Kidney (tissue), 14 donors: Measurements from ENCODE around the gene PRCC. TPM values are rescaled to one million over a fixed set of nuclear protein-coding genes. Genes with fewer than 3 reads are reported as not detected.

ENCODE experiments used
- DNase-seq, 5 donors: peaks; one replicate each; pipeline ENCODE4 v3.0.0-alpha.2; 2013 to 2020
- FAIRE-seq: peaks from 2 replicates; lab custom pipeline; 2012; peaks lifted over from hg19 to GRCh38; lab: Jason Lieb, UNC
- H3K27ac ChIP-seq, 2 donors: one replicate each; pipeline ENCODE4 v1.7.0; 2013; ENCODE audit warnings: low read depth in 2 of 2, low read length in 2 of 2, inconsistent platforms in 1 of 2
- H3K27me3 ChIP-seq: one replicate; pipeline ENCODE4 v1.7.1; 2013; ENCODE audit warnings: low read length, inconsistent platforms; ENCODE audit not compliant: control insufficient read depth, insufficient read depth
- H3K36me3 ChIP-seq, 3 donors: one replicate each; pipeline versions ENCODE4 v1.7.0 to v1.7.1; 2013; ENCODE audit warnings: low read length in 3 of 3, control low read depth in 1 of 3, inconsistent platforms in 1 of 3; ENCODE audit not compliant: insufficient read depth in 3 of 3, control insufficient read depth in 2 of 3
- H3K4me1 ChIP-seq, 3 donors: one replicate each; pipeline versions ENCODE4 v1.7.0 to v1.7.1; 2013; ENCODE audit warnings: low read length in 3 of 3, inconsistent platforms in 1 of 3, low read depth in 1 of 3; ENCODE audit not compliant: control insufficient read depth in 2 of 3, insufficient read depth in 2 of 3
- H3K4me3 ChIP-seq, 3 donors: one replicate each; pipeline versions ENCODE4 v1.7.0 to v1.8.1; 2013; ENCODE audit warnings: low read length in 3 of 3, control low read depth in 1 of 3, inconsistent platforms in 1 of 3
- H3K9ac ChIP-seq, 3 donors: one replicate each; pipeline versions ENCODE4 v1.7.0 to v1.7.1; 2013; ENCODE audit warnings: low read length in 3 of 3, control low read depth in 1 of 3, inconsistent platforms in 1 of 3
- H3K9me3 ChIP-seq, 3 donors: one replicate each; pipeline versions ENCODE4 v1.7.0 to v1.7.1; 2013; ENCODE audit warnings: low read length in 3 of 3, control low read depth in 1 of 3, inconsistent platforms in 1 of 3; ENCODE audit not compliant: control insufficient read depth in 2 of 3, insufficient read depth in 1 of 3
- intact Hi-C: fragments of 100-400 bp; cut with DNase I; formaldehyde crosslinking; loops from one replicate; pipeline ENCODE4 v1.11.1; 2022
- polyA plus RNA-seq: library from polyadenylated mRNA; stranded (reverse); fragments of 350-450 nt; fragmentation: Illumina TruSeq; extraction: RNeasy Lipid Tissue Mini Kit (QIAGEN cat#74804); gene quantifications from one replicate; pipeline ENCODE4 v1.2.3, GENCODE V29; 2014; ENCODE audit warnings: low read depth, low replicate concordance; ENCODE audit not compliant: insufficient read depth
- total RNA-seq: library from RNA; stranded (reverse); fragmentation: NEBNext Ultra II Directional; extraction: Animal tissue kit (Norgen Biotek cat#: 25700); gene quantifications from one replicate; pipeline ENCODE4 v1.2.1, GENCODE V29; 2021
- TF ChIP-seq, protein P1 (sequence below): IDR thresholded peaks from 3 replicates; pipeline ENCODE4 v1.5.1; 2012; ENCODE audit warnings: mild to moderate bottlenecking, moderate library complexity, borderline replicate concordance; ENCODE audit not compliant: insufficient read depth; ENCODE audit errors: extremely low read depth
- donor health status: control.
- donor health status: control.
- donor health status: control.
- donor health status: control.
- donor health status: control.
- donor health status: DM: yes; HTN: yes; CAD: no.
- donor health status: Normal renal cell carcinoma (clear cell type).

Gene PRCC
- total and polyA plus RNA-seq, 2 donors from 2014 or later: 50.5 to 52.8 TPM

- FAIRE-seq (no peak), DNase-seq (no peak)
- Histone ChIP-seq H3K9ac (no peak overlapping the region), H3K4me1 (peaks cover 0 to 11% (median 5%) of the 10 kb centered on the region in 3 donors), H3K9me3 (no peaks in the 10 kb centered on the region), H3K4me3 (no peak overlapping the region), H3K36me3 (peaks cover 0 to 5% (median 3%) of the 10 kb centered on the region in 3 donors), H3K27me3 (no peaks in the 10 kb centered on the region), H3K27ac (no peak overlapping the region)
- intact Hi-C loops: no loop called here
- TF ChIP-seq, protein P1, sequence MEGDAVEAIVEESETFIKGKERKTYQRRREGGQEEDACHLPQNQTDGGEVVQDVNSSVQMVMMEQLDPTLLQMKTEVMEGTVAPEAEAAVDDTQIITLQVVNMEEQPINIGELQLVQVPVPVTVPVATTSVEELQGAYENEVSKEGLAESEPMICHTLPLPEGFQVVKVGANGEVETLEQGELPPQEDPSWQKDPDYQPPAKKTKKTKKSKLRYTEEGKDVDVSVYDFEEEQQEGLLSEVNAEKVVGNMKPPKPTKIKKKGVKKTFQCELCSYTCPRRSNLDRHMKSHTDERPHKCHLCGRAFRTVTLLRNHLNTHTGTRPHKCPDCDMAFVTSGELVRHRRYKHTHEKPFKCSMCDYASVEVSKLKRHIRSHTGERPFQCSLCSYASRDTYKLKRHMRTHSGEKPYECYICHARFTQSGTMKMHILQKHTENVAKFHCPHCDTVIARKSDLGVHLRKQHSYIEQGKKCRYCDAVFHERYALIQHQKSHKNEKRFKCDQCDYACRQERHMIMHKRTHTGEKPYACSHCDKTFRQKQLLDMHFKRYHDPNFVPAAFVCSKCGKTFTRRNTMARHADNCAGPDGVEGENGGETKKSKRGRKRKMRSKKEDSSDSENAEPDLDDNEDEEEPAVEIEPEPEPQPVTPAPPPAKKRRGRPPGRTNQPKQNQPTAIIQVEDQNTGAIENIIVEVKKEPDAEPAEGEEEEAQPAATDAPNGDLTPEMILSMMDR: no peak
These were observed 8.5 kb downstream of the PRCC start for GRCh38 chr1:156775799-156776198.

DNA sequence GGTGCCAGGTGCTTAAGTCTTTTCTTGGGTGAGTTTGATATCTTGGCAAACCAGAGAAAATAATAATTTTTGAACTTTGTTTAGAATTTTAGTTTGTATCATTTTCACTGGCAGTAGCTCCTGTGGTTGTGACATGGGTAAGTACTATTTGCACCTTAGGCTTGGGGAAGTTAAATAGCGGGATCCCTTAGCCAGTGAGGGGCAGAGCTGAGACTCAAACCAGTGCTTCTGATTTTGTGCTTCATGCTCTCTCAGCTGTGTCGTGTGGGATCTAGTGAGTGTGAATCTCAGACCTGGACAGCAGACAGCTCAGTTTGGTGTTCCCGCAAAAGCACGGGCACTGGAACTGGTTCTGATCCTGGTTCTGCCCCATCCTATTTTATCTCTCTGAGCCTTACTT, 9.6 kb downstream of the PRCC start:
- Histone ChIP-seq H3K4me3 (no peak overlapping the region), H3K9ac (no peak overlapping the region), H3K9me3 (no peaks in the 10 kb centered on the region), H3K4me1 (peaks cover 0 to 5% (median 4%) of the 10 kb centered on the region in 3 donors), H3K27me3 (no peaks in the 10 kb centered on the region), H3K36me3 (no peaks in the 10 kb centered on the region), H3K27ac (no peak overlapping the region)
- TF ChIP-seq, protein P1: no peak
- no peak for FAIRE-seq
- intact Hi-C loops: no loop called here
- no peak for DNase-seq

DNA sequence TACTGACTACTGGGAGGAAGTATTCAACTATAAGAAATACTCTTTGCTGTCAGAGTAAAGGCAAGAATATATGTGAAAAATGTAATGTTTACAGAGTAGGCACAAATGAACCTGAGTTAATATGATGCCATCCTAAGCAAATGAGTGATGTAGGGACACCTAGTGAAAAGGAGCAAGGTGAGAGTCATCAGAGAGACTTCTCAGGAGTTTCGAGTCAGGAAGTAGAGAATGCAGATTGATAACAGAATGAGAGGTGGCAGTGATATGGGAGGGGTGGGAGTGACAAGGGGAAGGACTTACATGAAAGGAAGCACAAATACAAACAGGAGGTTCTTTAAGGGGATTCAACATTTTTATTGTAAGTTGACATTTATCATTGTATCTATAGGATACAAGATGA, 10.2 kb downstream of the PRCC start:
- FAIRE-seq: no peak
- intact Hi-C loops: no loop called here
- TF ChIP-seq, protein P1: no peak
- H3K27ac ChIP-seq: no peak overlapping the region
- no peak overlapping the region for H3K4me3 ChIP-seq
- no peaks in the 10 kb centered on the region for H3K27me3 ChIP-seq
- no peak overlapping the region for H3K9ac ChIP-seq
- peaks cover 0 to 5% (median 4%) of the 10 kb centered on the region in 3 donors for H3K4me1 ChIP-seq
- DNase-seq: no peak
- no peaks in the 10 kb centered on the region for H3K9me3 ChIP-seq
- H3K36me3 ChIP-seq: peaks cover 0 to 4% (median under 1%) of the 10 kb centered on the region in 3 donors
